HG02642 (cell line): ENCODE measurements around the gene SLAMF1.
"Not testable (repeated sequence)": the region's sequence is repeated elsewhere in the genome, so short reads cannot be mapped to it uniquely, and the experiment has no call there.

Source experiments
- ATAC-seq: cut with Tn5 transposase; IDR thresholded peaks from one replicate; pipeline ENCODE4 v1.9.1; 2021; ENCODE audit warnings: mild to moderate bottlenecking; ENCODE audit not compliant: unreplicated experiment, poor library complexity

The SLAMF1 gene

DNA sequence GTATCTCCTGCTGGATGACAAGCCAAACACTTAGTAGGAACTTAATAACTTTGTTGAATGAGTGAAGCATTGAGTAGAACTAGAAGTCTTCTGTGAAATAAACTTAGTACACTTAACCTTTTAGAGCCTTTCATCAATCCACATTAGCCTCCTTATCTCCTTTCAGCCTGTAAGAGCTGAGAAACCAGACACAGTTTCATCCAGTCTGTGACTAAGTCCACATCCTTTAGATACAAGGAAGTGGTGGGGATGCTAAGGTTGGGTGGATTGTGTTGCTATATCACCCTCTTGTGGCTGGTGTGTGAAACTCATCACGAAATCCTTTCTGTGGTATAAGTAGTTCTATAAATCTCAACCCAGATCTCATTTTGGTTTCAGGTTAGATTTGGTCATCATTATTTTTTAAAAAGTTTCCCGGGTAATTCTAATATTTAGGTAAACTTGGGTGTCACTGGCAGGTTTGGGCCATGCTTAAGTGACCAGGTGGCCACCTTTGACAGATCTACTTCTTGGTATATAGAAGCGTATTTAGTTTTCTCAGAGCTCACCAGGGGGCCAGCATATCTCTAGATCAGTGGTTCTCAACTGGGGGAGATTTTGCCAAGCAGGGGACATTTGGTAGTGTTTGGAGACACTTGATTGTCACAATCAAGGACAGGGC is 39.7 kb downstream of the SLAMF1 start:
- ATAC-seq: peak; percentile 68

DNA sequence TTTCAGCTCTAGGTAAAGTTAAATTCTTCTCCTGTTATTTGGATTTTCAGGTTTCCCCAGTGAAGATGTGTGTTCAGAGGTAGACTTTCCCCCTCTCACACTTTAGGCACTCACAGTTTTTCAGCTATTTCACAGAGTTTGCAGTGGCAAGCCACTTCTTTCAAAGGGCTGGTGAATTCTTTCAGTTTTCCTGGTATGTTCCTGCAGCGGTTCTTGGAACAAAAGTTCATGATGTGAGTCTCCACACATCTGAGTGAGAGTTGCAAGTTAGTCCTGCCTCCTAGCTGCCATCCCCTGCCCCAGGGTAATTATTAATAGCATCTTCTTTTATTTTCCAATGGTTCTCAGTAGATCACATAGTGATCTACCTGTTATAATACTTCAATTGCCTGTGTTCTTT is 40.2 kb downstream of the SLAMF1 start:
- no peak for ATAC-seq

DNA sequence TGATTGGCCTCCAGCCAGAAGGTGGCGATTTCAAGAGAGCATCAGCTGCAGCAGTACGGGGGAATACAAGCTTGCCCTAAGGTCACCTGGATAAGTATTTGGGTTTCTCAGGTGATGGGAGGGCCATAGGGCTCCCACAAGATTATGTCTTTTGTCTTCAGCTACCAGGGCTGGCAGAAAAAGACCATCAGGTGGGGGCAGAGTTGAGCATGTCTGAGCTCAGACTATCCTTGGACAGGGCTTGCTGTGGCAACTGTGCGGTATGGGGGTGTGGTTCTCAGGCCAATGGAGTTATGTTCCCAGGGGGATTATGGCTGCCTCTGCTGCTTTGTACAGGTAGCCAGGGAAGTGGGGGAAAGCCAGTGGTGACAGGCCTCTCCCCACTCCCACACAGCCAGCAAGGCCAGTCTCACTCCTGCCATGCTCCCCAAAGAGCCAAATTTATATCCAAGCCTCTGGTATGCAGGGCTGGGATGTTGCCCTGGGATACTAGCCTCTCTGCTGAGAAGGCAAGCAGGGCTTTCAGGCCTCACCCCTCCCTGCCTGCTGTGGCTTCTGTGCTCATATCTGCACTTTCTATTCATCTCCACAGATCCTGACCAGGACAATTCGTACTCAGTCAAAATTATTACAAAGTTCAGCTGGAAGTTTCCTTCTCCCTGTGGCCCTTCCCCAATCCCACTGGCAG is 40.9 kb downstream of the SLAMF1 start:
- ATAC-seq: no peak

DNA sequence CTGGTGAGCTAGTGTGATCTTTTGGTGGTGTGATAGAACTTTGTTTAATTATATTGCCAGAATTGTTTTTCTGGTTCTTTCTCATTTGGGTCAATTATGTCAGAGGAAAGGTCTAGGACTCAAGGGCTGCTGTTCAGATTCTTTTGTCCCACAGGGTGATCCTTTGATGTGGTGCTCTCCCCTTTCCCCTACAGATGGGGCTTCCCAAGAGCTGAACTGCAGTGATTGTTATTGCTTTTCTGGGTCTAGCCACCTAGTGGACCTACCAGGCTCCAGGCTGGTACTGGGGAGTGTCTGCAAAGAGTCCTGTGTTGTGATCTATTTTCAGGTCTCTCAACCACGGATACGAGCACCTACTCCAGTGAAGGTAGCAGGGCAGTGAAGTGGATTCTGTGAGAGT is 41.6 kb downstream of the SLAMF1 start:
- no peak for ATAC-seq

DNA sequence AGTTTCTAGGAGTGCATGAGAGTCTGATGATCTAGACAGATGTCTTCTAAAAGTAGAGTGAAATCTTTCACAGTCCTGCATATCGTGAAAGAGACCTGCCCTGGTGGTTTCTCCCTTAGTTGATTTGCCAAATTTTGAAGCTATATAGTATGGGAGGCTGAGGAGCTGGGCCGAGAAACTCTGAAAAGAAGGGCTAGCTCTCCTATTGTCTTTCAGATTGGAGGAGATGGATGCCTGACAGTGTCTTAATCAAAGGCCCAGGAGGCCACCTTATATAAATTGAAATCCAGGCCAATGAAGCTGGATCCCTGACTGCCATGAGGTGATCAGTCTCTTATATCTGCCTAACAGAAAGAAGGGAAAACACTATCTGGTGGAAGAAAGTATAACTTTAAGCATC is 49.1 kb downstream of the SLAMF1 start:
- no peak for ATAC-seq

DNA sequence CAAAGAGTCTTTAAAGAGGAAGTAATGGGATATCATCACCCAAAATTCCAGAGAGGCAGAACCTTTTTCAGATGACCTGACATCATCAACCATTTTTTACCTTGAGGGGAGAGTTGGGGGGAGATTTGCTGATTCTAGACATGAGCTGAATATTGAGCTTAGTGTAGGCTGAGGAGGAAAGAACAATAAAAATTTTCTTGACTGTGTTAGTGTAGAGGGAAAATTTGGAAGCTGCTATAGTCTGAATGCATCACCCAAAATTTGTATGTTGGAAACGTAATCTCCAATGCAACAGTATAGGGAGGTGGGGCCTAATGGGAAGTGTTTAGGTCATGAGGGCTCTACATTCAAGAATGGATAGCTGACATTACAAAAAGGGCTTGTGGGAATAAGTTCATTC is 49.8 kb downstream of the SLAMF1 start:
- ATAC-seq: no peak

DNA sequence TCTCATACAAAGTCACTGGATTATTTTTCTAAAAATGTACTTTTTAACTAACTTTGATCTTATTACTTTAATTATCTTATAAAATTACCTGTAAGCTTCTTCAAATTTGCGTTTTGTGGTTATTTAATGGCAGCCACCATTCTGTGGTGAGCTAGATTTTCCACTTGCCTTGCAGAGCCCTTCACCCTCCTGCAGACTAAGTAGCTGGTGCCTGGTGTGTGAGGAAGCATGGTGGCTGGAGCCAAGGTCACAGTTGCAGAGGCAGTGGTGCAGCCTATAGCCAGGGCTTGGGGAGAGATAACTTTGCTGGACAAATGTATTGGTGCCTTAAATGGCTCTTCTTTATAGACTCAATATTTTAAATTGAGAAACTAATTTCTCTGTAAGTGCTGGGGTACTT is 56.4 kb downstream of the SLAMF1 start:
- no peak for ATAC-seq

DNA sequence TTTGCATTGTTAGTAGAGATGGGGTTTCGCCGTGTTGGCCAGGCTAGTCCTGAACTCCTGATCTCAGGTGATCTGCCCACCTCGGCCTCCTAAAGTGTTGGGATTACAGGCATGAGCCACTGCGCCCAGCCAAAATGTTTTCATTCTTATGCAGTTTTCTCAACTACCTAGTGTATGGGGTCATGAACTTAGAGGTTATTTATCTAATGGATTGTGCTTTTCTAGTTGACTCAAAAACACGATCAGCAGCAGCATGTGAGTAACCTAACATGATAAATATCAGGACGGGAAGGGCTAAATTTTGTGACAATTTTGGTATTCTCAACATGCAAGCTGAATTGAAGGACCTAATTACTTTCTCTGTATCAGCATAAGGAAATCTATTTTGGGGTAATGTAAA is 58.4 kb downstream of the SLAMF1 start:
- no peak for ATAC-seq

DNA sequence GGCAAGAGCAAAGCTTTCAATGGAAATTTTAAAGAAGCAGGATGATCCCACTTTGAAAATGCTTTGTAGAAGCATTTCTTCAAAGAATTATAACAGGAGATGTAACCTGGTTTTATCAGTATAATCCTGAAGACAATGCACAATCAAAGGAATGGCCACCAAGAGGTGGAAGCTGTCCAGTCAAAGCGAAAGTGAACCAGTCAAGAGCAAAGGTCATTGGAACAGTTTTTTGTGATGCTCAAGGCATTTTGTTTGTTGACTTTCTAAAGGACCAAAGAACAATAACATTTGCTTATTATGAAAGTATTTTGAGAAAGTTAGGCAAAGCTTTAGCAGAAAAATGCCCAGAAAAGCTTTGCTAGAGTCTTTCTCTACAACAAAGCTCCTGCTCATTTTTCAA is 62.1 kb downstream of the SLAMF1 start:
- ATAC-seq: no peak

DNA sequence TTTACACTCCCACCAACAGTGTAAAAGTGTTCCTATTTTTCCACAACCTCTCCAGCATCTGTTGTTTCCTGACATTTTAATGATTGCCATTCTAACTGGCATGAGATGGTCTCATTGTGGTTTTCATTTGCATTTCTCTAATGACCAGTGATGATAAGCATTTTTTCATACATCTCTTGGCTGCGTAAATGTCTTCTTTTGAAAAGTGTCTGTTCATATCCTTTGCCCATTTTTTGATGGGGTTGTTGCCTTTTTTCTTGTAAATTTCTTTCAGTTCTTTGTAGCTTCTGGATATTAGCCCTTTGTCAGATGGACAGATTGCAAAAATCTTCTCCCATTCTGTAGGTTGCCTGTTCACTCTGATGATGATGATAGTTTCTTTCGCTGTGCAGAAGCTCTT is 63.9 kb downstream of the SLAMF1 start:
- not testable (repeated sequence) for ATAC-seq

DNA sequence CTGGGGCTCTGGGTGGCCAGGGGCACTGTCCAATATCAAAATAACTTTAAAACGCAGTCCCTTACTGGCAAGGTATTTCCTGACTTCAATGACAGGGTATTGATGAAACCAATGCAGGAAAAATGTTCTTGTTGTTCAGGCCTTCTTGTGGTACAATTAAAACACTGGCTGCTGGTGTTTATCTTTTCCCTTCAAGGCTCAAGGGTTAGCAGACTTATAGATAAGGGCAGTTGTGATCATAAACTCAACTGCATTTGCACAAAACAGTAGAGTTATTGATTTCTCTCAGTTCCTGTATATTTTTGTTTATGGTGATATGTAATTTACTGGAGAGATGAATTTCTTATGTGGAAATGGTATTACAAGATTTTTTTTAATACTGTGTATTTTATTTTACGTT is 64.9 kb downstream of the SLAMF1 start:
- no peak for ATAC-seq

DNA sequence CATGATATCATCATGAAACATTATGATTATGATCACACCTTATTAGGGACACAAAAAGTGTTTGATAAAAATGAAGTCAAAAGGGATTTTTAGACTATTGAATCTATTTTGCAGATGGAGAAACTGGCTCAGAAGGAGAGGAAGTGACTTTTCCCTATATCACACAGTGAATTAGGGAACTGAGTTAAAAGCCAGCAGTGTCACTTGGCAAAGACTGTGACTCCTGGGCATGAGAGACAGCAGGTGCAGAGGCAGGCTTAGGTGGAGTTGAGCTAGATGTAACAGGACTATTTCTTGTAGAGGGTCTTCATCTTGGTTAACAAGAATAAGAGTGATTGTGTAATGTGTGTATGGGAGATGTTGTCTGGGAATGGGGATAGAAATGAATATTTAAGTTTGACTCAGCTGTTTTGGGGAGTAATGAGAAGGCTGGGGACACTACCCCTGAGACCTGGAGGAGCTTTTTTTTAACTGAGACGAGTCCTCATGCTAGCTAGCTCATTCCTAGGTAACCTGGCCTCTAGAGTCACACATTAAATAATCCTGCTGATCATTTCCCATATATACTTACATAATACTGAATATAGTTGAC is 66.5 kb downstream of the SLAMF1 start:
- ATAC-seq: no peak

DNA sequence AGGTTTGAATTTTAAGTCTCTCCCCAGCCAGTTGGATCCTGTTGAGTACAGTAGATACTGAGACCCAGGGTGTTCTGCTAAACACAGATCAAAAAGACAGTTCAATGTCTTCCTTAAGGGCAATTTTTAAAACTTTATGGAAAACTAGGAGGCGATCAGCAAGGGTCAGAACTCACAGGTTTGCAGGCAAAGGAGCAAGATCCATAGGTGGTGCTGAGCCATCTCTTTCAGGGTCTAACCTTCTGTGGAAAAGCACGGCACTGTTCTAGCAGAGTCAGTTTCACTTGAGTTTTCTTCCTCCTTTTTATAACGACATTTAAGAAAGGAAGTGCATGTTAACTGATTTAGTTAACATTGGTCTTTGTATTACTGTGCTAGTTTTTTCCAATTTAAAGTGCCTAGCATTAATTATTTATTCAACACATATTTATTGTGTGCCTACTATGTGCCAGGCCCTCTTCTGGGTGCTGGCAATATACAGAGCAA is 67.6 kb downstream of the SLAMF1 start, which contains the start of gene CD84:
CD84 (minus strand) TSS at position 281 of the 486 bp plus-strand sequence; CDS start at position 222, 59 bp downstream.
- no peak for ATAC-seq

DNA sequence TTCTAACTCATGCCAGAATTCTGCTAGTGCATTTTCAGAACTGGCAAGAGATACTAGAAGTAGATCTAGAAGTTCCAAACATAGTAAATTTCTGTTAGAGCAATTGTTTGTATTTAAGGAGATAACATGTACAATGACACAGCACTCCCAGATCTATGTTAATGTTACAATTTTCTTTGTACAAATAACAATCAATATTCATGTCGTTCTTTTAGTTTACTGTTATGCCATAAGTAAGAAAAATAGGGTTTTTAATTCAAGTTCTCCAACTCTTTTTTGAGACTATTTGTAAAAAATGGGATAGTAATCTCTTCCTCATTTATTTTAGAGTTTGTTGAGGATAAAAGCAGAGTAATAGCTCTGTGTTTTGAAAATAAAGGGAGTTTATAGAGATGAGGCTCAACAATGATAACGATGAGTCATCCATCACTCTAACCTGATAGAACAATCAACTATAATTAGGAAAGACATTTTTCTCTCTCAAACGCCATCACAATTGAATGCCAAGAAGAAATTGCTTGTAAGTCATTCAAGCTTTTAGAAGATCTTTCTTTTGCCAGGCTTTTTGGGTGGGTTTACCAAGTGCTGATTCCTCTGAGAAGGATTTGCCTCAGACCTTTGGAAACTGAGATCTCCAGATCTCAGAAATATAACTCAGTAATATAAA is 68.2 kb downstream of the SLAMF1 start:
- ATAC-seq: no peak

DNA sequence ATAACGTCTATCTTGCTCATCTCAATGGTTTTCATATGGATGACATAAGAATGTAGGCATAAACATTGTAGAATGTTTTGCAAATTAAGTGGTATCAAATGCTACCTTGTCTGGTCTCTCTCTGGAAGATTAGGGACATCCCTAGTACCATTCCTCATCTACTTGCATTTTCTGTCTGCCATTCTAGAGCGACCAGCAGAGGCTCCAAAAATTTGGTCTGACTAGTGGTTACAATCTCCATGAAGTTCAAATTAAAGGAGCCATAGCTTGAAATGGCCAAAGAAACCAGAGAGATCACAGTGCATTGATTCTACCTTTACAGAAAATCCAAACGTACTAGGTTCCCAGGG is 68.7 kb downstream of the SLAMF1 start:
- no peak for ATAC-seq

DNA sequence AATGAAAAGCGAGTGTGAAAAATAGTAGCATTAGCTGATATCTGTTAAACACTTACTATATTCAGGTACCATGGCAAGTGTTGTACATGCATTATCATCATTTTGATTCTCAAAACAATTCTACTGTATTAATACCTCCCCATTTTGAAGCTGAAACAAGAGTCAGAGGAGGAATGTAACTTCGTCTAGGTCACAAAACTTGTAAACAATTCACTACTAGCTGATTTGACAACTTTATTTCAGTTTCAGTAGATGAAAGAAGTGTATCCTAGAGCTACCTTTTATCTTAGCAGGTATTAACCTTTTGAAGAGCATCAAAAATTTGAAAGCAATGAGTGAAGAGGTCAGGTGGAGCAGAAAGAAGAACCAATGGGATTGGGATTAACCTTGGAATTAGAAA is 69.2 kb downstream of the SLAMF1 start:
- ATAC-seq: no peak

DNA sequence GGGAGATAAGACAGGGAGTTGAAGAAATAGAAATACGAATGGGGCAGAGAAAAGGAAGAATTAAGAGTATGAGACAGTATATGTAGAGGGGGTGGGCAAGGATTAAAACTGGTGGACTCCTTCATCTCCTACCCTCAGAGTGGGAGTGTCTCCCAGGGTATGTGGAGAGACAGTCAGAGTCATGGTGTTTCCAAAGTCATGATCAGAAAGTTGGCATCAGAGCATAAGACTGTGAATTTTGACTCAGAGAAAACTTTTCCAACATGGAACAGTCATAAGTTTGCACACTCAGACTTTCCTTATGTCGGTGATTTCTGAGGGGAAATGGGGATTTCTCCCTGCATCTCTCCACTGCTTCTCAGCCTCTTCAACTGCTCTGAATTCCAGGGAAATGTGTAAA is 70.0 kb downstream of the SLAMF1 start:
- ATAC-seq: no peak

DNA sequence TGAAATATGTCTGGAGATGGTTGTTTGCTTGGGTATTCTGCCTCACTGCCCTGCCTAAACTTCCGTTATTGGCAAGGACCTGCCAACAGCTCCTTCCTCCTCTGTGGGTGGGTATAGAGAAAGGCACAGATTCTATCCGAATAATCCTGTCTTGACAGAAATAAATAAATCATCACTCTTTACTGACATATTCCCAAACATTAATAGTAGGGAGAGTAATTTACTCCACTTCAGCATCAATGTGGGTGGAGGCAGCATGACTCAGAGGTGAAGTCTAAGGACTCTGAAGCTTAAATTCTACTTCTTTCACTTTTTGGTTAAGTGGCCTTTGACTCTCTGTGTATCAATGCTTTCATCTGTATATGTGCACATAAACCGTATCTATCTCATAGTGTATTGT is 70.5 kb downstream of the SLAMF1 start:
- no peak for ATAC-seq

DNA sequence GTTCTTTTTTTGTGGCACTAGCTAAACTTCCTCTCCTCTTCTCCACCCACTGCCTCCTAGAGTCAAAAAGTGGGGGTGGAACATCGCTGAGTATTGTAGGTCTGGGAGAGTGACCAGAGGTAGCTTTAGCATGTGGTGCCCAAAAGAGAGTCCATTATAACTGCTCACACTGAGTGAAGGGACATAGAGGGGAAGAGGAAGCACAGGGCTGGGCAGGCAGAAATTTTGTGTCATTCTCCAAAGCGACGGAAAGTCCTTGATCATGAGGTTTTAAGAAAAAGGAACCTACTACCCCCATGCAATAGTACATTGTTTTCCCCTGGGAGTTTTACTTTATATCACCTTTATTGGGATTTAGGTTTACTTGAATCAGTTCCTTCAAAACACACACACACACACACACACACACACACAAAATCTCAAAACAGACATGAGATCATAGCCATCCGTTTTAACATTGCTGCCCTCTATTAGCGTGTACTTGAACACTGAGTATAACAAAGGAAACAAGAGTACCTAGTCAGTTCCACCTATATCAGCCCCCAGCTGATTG is 71.7 kb downstream of the SLAMF1 start:
- no peak for ATAC-seq

DNA sequence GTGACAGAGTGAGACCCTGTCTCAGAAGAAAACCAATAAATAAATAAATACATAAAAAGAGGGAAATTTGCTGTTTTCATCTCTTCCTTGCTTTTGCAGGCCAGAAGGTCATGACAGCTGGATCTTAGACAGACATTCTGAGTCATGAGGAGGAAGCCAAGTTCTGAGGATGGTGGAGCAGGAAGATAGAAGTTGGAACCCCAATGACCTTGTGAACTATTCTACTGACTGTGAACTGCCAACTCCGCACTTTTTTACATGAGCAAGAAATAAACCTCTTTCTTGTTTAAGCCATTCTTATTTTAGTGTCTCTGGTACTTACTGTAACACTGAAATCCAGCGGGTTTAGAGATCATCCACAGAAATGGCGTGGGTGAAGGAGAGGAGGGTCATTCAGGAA is 76.0 kb downstream of the SLAMF1 start:
- ATAC-seq: no peak

DNA sequence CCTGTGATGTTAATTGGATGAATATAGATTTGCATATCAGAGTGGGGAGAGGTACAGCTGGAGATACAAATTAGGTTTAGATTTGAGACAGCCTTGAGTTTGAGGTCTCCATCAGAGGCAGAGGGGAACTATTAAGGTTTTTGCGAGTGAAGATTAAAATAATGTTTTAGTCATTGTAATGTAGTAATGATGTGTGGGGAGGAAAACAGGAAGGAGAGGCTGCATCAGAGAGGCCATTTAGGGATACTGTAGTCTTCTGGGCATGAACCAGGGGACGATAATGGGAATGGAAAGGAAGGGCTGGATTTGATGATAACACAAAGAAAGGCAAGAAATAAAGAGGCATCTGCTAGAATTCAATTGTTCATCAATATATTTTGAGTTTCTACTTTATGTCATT is 77.0 kb downstream of the SLAMF1 start:
- ATAC-seq: no peak
